PFSK-1 (cell line): Measurements from ENCODE around the gene TMEM87B.

Source experiments
- POLR2AphosphoS5 ChIP-seq: IDR thresholded peaks from 2 replicates; pipeline ENCODE4 v1.6.1; 2012; ENCODE audit warnings: low read depth, mild to moderate bottlenecking, control low read depth, low read length, moderate library complexity
- REST ChIP-seq, 2 experiments: IDR thresholded peaks; 2 replicates each; pipeline versions ENCODE4 v1.6.1 to v1.8.0; 2011 to 2012; ENCODE audit warnings: low read depth in 2 of 2, low read length in 2 of 2, control low read depth in 1 of 2, inconsistent platforms in 1 of 2, mild to moderate bottlenecking in 1 of 2, moderate library complexity in 1 of 2; ENCODE audit not compliant: insufficient read depth in 1 of 2
- SIN3A ChIP-seq: IDR thresholded peaks from 2 replicates; pipeline ENCODE4 v1.6.1; 2012; ENCODE audit warnings: mild to moderate bottlenecking, low read length, moderate library complexity, borderline replicate concordance; ENCODE audit not compliant: insufficient read depth
- TAF1 ChIP-seq: IDR thresholded peaks from 2 replicates; pipeline ENCODE4 v1.6.1; 2012; ENCODE audit warnings: low read length, control low read depth, borderline replicate concordance; ENCODE audit not compliant: insufficient read depth

GRCh38 chr2:112140205-112140802 lies 85.2 kb downstream of the TMEM87B start:
- TF ChIP-seq POLR2AphosphoS5: no peak
- no peak for TF ChIP-seq SIN3A
- no peak for TF ChIP-seq REST (IDR thresholded peaks at IDR 0.05; ENCODE audit: insufficient read depth in 1 of 2, low read depth in 2 of 2, low read length in 2 of 2)
- TF ChIP-seq TAF1: no peak
